ENCODE data around the gene MATN1.

Gene MATN1

DNA sequence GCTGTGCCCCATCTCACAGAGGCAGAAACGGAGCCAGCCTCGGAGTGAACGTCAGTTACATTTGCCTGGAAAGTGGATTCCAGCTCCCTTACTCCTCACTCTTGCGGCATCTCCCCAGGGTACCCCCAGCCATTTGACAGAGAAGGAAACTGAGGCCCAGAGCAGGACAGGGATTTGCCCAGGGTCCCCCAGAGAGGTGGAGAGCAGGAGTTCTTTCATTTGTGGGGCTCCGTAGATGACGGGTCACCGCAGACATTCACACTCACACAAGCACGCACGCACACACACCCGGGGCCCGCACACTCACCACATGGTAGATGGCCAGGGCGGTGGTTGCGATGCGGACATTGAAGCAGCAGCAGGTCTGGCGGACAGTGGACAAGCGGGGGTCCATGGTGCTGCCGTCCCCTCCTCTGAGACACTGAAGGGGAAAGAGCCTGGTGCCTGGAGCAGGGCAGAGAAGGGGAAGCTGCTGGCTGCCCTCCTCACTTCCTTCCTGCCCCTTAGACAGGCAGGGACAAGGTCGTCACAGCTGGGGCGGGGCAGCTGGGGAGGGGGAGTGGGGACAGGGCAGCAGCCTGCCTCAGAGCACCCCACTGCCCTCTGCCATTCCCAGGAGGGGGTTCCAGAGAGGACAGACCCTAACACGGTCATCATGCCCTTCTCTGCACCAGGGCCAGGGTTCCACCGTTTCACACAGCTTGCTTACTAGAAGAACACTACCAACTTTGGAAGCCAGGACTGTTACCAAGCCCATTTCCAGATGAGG is 34.2 kb upstream of the MATN1 start, which contains the start of gene LAPTM5:
Gene LAPTM5, minus strand, starts transcription at position 423 of the 769 bp plus-strand sequence. Its CDS starts 29 bp downstream, at position 394.
- DNase-seq (ENCODE audit: low read depth) = no peak

DNA sequence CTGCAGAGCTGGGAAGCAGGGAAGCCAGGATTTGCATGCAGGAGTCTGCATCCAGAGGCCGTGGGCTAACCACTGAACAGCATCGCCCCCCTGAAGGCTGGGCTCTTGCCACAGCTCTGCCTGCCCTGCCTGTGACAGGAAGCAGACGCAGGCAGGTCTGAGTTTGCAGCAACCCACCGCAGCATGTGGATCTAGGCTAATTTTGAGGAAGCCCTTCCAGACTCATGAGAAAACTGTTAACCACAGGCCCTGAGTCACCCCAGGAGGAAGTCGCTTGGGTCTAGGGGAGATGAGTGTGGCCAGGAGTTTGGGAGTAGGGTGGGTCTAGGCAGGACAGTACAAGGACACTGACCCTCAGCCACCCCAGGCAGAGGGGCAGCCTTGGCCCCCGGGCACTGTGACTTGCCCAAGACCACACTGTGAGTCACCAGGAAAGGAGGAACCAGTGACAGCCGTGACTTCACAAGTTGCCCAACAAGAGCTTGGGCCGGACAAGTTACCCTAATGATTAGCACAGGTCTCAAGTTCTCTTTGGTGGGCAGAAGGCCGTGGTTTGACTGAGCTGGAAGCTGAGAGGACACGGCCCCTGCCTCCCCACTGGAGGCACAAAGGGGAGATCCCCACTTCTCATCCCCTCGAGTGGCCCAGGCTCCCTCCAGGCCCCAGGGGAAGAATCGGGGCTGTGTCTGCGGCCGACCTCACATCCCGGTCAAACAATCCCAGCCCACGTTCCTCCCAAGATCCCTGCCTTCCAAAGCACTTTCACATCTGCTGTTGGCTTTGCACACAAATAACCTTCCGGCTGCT is 33.4 kb upstream of the MATN1 start:
- no peak for DNase-seq (ENCODE audit: low read depth)

DNA sequence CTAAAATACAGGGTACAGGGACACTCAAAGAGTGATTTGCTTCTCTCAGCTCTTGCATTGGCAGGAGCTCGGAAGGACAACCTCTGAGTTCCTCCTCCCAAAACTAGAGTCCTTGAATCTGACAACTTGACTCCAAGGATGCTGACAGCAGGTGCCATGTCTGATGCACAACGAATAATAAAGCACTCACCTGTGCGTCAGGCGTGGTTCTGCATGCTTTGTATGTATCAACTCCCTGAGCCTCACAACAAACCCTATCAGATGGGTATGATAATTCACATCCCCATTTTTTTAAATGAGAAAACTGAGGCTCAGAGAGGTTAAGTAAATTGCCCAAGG is 32.8 kb upstream of the MATN1 start:
- DNase-seq (ENCODE audit: low read depth) = no peak

DNA sequence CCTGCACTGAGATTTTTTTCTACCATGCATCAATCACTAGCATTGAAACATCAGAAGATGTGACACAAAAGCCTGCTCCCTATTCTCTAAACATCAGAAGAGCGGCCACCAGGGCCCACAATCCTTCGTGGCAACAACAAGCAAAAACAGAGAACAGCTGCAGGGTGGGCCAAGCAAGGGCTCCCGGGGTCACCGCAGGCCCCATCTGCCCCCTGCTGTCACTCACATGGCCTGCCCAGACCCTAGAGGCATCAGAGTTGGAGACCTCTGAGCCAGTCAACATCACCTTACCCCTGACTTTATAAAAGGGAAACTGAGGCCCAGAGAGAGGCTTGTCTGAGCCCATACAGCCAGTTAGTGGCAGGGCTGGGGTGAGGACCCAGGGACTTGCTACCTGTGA is 32.4 kb upstream of the MATN1 start:
- DNase-seq (ENCODE audit: low read depth) = no peak

DNA sequence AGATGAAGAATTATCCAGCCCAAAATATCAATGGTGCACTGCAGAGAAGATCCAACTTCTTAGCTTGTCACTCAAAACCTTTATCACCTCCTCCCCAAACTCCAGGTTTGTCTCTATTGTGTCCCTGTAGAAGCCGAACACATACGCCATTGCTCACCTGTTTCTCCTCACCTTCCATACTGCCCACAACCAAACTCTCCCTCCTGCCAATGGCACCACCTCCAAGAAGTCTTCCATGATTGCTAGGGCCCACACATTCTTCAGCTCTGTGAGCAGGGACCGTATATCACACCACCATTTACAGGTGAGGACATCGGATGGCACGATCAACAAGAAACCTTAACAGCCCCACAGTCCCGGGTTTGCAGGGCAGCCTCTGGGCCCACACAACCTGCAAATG is 31.9 kb upstream of the MATN1 start:
- DNase-seq (ENCODE audit: low read depth) = no peak

- DNase-seq (ENCODE audit: low read depth) = no peak
Measured at GRCh38 chr1:30754684-30755171, 31.3 kb upstream of the MATN1 start.

DNA sequence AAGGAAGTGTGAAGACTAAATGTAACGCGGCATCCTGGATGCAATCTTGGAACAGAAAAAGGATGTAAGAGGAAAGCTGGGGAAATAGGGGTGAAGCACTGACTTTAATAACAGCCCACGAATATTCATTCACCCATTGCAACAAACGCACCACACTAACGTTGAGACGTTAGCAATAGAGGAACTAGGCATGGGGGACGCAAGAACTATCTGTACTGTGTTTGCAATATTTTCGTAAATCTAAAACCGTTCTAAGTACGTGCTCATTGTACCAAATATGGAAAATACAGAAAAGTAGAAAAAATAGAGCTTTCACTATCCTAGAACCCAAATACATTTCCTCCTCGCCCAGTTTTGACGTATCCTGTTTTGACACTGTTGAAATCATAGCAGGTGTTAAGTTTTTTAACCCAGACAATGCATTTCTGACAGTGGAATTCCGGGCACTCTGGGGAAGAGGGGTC is 30.3 kb upstream of the MATN1 start:
- no peak for DNase-seq (ENCODE audit: low read depth)

DNA sequence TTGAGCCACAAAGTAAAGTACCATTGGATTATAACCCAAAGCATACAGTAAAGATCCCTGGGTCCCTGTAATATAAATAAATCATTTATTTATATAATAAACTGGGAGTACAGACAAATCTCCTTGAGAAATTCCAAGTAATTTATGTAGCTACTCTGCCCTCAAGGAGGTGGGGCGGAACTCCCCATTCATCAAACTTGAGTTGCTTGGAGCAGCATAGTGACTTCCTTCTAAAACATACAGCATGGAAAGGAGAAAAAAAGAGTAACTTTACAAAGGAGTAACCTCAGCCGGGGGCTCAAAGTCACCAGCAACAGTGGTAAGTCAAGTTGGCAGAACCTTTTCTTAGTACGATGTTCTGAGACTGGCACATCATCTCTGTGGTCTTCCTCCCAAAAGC is 29.7 kb upstream of the MATN1 start:
- no peak for DNase-seq (ENCODE audit: low read depth)

DNA sequence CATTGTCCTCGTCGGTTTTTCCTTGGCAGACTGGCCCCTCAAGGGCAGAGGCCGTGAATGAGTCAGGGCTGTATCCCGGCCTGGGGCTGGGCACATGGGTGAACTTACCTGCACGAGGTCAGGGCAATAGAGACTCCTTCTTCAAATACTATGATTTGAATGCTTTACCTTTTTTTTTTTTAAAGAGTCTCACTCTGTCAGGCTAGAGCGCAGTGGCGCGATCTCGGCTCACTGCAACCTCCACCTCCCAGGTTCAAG is 29.2 kb upstream of the MATN1 start:
- DNase-seq (ENCODE audit: low read depth) = no peak

DNA sequence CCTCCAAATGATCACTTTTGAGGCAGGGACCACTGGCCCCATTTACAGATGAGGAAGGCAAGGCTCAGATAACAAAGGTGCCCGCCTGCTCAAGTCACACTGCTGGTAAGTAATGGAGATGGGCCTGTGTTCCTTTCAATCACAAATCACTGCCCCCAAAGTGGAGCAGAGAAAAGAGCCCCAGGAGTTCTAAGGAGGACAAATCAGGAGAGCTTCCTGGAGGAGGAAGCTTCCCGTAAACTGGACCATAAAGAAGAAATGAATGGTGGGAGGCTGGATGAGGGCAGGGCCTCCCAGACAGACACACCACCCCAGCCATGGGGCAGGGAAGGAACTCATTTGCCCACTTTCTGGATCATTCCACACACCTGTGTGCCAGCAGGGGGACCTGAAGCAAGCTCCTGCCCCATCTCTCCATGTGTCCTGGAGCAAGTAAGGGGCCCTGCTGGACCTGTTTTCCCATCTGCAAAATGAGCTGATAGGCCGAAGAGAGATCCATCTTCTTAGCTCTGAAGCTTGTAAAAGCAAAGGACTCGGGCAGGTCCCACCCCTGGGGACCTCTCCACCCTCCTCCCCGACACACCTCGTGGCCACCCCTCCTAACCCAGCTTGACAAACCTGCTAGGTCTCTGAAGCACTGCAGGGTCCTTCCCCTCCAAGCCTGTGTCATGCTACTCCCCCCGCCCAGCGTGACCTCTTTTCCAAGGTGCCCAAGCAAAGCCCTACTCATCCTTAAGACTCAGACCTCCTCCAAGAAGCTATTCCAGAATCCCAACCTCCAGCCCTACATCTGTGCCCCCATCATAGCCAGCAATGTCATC is 28.7 kb upstream of the MATN1 start:
- no peak for DNase-seq (ENCODE audit: low read depth)

- no peak for DNase-seq (ENCODE audit: low read depth)
Measured at GRCh38 chr1:30750731-30751291, 27.4 kb upstream of the MATN1 start.

DNA sequence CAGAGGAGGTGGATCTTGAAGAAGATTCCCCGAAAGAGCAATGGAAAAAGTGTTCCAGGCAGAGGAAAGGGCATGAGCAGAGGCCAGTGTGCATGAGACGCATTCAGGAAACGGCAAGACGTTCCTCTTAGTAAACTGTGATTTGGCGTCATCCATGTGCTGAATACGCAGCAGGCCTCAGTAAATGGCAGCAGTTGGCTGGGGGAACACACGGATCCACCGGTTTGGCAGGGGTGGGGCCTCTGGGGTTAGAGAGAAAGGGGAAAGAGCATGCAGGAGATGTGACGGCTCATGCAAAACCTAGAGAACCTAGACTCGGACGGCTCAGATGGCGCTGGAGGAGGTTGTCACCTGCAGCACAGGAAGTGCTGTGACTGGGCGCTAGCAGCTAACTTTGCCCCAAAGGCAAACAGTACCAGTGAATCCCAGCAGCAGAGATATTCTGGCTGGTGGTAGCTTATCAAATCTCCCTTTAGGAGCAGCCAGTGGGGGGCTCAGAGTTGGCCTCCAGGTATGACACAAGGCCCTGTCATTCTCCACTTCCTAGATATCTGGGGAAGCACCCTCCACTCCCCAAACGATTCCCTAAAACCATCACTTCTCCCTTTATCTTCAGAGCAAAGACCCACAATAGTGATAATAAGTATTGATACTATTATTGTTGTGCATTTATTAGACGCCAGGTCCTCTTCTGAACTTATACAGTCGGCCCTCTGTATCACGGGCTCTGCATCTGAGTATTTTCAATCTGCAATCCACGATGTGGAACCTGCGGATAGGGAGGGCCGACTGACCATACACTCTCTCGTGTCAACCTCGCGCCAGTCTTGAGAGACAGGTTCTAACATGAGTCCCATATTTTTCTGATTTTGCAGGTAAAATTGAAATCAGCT is 26.6 kb upstream of the MATN1 start:
- no peak for DNase-seq (ENCODE audit: low read depth)

GRCh38 chr1:30748699-30749401 is 25.5 kb upstream of the MATN1 start:
- DNase-seq (ENCODE audit: low read depth) = no peak

DNA sequence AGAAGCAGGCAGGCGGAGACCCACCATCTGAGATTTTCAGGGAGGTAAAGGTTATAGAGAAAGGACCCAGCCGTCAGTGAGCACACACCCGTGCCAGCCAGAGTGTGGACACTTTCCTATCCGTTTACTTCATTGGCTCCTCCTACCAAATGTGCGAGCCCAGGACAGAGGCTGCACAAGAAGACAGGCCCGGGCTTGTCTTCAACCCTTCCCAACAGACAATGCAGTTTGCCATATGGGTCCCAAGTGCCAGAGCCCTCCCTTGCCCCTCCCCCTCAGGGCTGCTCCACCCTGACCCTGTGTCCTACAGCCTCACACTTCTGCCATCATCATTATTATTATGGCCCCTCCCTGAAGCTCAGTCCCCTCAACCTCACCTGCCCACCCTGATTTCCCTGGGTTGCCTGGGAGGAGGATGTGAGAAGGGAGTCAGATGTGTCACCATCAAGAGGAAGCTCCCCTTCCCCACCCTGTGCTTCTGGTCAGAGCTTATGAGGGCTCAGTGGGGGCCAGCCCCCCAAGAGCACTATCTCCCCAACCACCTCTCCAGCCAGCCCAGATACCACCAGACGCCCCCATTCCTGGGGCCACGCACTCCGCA is 24.8 kb upstream of the MATN1 start:
- DNase-seq (ENCODE audit: low read depth) = no peak

DNA sequence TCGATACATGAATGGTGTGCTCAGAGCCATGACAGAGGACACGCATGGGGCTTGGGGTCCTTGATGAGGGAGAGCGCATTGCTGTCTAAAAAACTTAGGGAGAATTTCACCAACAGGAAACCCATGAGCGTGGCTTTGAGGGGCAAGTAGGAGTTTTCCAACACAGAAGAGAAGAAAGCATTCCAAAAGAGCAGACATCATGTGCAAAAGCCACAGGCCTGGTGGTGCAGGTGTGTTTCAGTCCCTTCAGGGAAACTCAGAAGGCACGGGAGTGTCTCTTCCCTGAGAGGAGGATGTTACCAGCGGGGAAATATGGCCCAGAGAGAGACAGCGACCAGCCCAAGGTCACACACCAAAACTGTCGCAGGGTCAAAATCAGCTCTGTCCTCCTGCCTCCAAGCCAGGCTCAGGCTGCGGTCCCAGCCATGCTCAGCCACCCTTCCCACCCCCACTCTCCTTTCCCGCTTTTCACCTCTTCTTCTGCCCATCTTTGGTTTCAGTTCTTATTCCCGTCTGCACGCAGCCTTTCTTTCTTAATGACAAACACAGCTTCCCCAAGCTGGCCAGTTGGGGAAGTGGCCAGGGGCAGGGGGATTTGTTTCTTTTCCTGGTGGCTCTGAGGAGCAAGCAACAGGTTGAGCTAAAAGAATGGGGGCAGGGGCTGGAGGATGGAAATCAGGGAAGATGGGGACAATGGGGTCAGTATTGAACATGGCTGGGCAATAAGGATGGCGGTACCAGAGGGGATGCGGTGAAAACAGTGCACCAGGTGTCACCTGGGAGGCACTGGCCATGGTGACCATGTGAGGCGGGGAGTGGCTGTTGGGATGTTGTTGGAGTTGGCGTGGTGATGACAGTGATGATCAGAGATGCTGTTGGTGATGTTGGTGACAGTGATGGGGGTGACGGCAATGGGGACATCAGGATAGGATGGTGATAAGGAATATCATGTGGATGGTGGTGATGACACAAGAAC is 23.9 kb upstream of the MATN1 start:
- no peak for DNase-seq (ENCODE audit: low read depth)

DNA sequence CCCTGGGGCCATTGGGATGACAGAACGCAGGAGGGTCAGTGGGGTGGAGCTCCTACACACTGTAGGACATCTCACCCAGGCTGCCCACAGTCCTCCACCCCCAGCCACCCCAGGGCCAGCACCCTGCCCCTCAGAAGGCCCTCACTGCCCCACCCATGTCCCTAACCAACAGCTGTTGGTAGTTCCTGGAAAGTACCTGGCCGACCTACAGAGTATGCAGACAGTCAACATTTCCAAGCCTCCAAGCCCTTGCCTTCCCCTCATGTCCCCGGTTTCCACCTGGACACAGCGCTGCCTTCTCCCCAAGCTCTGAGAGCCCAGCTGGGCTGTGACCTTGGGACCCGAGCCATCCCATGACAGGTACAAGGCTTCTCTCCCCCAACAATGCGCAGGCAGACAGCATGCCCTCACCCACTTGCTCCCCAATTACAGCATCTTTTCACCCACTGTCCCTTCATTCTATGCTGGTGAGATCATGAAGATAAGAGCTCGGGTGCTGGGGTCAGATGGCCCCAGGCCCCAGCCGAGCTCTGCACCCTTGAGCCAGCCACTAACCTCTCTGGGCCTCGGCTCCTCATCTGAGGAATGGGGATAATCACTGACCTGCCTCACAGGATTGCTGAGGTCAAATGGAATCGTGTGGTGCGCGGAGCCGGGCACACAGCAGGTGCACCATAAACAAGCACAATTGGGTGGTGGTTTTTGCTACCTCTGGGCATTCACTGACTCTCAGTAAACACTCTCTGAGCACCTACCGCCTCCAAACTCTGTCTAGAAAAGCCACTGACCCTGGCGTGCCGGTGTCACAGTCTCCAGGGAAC is 23.0 kb upstream of the MATN1 start:
- no peak for DNase-seq (ENCODE audit: low read depth)

- no peak for DNase-seq (ENCODE audit: low read depth)
Measured at GRCh38 chr1:30745834-30746208, 22.4 kb upstream of the MATN1 start.

DNA sequence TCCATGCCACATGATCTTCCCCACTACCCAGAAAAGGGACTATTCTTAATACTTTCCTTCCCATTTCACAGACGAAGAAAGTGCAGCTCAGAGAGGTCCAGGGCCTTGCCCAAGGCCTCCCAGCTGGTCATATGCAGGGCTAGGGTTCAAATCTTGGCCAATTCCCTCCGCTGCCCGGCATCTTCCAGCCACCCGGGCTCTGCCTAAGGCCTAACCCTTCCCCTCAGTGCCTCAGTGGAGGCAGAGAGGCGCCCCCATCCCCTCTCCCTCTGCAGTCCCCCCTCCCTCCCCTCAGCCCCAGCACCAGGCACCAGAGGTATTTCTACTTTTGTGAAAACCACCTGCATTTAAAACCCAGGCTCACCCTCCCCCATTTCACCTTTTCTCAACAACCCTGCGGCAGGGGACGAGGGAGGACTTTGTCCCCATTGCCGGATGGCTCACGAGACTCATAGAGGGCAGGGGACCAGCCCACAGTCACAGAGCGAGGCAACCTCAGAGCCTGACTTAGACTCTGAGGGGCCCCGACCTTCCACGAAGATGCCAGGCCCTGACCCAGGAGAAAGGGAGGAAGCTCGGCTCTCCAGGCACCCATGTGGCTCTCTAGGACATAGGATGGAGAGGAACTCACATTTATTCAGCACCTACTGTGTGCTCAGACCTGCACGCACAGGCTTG is 21.9 kb upstream of the MATN1 start:
- no peak for DNase-seq (ENCODE audit: low read depth)
